A673 (cell line): Measurements from ENCODE around the gene ATP8B4. TPM values are rescaled to one million over a fixed set of nuclear protein-coding genes. Genes with fewer than 3 reads are reported as not detected.

ENCODE experiments used
- BruUV-seq: library from RNA; stranded (reverse); fragments of 400-500 nt; replicated peaks from 2 replicates; lab custom pipeline; 2021; lab: Mats Ljungman, UMichigan
- CTCF ChIA-PET: fragments of 300-600 bp; sonication (Branson Sonifier 250); formaldehyde crosslinking; loops from one replicate; lab custom pipeline; 2022; ENCODE audit warnings: antibody characterized with exemption; lab: Charles Lee
- POLR2A ChIA-PET: fragments of 300-600 bp; sonication (Branson Sonifier 250); formaldehyde crosslinking; loops from one replicate; lab custom pipeline; 2022; ENCODE audit warnings: antibody characterized with exemption; ENCODE audit not compliant: low non-redundant PET; lab: Charles Lee
- DNase-seq: peaks from one replicate; pipeline ENCODE4 v3.0.0-alpha.2; 2015; ENCODE audit warnings: low spot score
- H3K27ac ChIP-seq: fragments of 200-600 bp; sonication (generic); 2 replicates; pipeline ENCODE4 v1.5.1; 2016; ENCODE audit warnings: mixed run types, low read depth, mild to moderate bottlenecking, mixed read lengths, antibody characterized with exemption, low read length; ENCODE audit not compliant: poor library complexity, severe bottlenecking
- H3K27me3 ChIP-seq: fragments of 200-600 bp; sonication (generic); replicated peaks from 2 replicates; pipeline ENCODE4 v1.6.1; 2017; ENCODE audit warnings: mixed run types, low read depth, mild to moderate bottlenecking, mixed read lengths, antibody characterized with exemption, low read length; ENCODE audit not compliant: insufficient read depth, poor library complexity
- H3K36me3 ChIP-seq: fragments of 200-600 bp; sonication (generic); 2 replicates; pipeline ENCODE4 v1.6.1; 2016; ENCODE audit warnings: mixed run types, mild to moderate bottlenecking, mixed read lengths, antibody characterized with exemption, low read length; ENCODE audit not compliant: insufficient read depth, poor library complexity, severe bottlenecking
- H3K4me1 ChIP-seq: fragments of 200-600 bp; sonication (generic); 2 replicates; pipeline ENCODE4 v1.6.1; 2017; ENCODE audit warnings: mixed run types, mild to moderate bottlenecking, mixed read lengths, antibody characterized with exemption, low read length; ENCODE audit not compliant: insufficient read depth, poor library complexity, severe bottlenecking
- H3K4me3 ChIP-seq: fragments of 200-600 bp; sonication (generic); 2 replicates; pipeline ENCODE4 v1.5.1; 2016; ENCODE audit warnings: low read depth, mixed run types, mild to moderate bottlenecking, mixed read lengths, low read length; ENCODE audit not compliant: poor library complexity, severe bottlenecking
- H3K9me3 ChIP-seq: fragments of 200-600 bp; sonication (generic); 2 replicates; pipeline ENCODE4 v1.6.1; 2016; ENCODE audit warnings: mixed run types, low read depth, mild to moderate bottlenecking, mixed read lengths, antibody characterized with exemption, low read length; ENCODE audit not compliant: poor library complexity, severe bottlenecking
- EZH2 ChIP-seq: fragments of 200-600 bp; sonication (generic); IDR thresholded peaks from 2 replicates; pipeline ENCODE4 v1.6.1; 2017; ENCODE audit warnings: borderline replicate concordance, low read depth, mild to moderate bottlenecking, mixed read lengths, antibody characterized with exemption, low read length; ENCODE audit not compliant: poor library complexity, severe bottlenecking
- intact Hi-C: fragments of 100-400 bp; cut with micrococcal nuclease; formaldehyde crosslinking; loops from one replicate; pipeline ENCODE4 v1.10.0; 2022; ENCODE audit not compliant: unreplicated experiment
- total RNA-seq: library from RNA; stranded (reverse); gene quantifications from 2 replicates; pipeline ENCODE4 v1.2.3, GENCODE V29; 2021
- TF ChIP-seq, protein P1 (sequence below): fragments of 300-800, 200-600 bp; sonication (generic); conservative IDR thresholded peaks from 2 replicates; pipeline ENCODE4 v1.5.1; 2017; ENCODE audit warnings: low read depth, mild to moderate bottlenecking, antibody characterized with exemption, low read length, moderate library complexity, mixed read lengths

The ATP8B4 gene
- total RNA-seq, 1 experiment from 2014 or later: 0.30 TPM

DNA sequence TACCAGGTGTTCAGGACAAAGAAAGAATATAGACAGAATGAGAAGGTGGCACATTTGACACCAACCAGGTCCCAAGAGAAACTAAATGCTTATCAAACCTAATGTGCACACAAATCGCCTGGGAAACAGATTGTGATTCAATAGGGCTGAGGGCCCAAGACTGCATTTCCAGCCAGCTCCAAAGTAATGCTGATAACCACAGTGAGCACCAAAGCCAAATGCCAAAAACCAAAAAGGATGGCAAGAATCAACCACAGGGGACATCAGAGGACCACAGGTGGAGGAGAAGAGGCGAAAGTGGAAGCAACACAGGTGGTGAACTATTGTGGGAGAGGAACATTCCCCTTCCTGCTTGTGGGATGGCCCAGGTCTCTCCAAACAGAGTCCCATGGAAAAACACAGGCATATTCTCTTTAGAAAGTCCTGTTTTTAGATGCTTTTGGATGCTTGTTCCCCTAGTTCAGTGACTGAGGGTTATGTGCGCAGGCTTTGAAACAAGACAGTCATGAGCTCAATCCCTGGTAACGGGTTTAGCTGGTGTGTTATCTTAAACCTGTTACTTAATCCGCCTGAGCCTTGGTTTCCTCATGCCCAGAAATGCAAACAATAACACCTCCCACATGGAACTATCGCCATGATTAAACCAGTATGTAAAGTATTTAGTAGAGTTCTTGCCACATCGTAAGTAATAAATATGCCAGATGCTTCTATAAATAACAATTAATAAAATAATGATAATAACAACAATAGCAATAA, 241.7 kb downstream of the ATP8B4 start:
- no TSS peak for BruUV-seq

DNA sequence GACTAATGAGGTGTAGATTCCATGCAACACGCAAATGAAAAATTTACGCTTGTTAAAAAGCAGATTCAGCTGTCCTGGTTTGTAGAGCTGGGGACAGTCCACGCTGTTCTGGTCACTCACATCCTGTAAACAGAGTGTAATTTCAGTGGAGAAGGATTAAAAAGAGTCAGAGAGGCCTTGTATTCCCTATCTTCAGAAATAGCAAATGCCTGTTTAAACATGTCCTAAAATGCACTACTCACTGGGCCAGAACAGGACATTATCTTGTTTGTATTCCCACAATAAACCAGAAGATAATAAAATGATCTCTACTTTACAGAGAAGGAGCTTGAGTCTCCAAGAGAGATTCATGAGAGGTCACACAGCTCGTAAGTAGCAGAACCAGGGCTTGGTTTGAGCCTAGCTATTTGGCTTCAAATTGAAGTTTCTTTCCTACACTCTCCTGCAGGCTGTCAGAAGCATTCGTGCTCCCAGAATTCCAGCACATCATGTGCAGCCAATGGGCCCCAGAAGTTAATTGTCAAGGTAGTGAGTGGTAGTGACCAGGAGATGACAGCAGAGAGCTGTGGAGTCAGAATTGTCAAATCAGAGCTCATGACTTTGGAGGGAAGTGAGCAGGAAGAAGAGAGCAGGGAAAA, 242.5 kb downstream of the ATP8B4 start:
- DNase-seq: no peak
- no peaks in the 10 kb centered on the region for H3K36me3 ChIP-seq
- no peaks in the 10 kb centered on the region for H3K9me3 ChIP-seq
- no peak overlapping the region for H3K4me3 ChIP-seq
- POLR2A ChIA-PET: no interaction called here
- no peaks in the 10 kb centered on the region for H3K27me3 ChIP-seq
- H3K27ac ChIP-seq: no peak overlapping the region
- intact Hi-C loops: no loop called here
- CTCF ChIA-PET: no interaction called here
- BruUV-seq: no TSS peak
- H3K4me1 ChIP-seq: no peaks in the 10 kb centered on the region
- TF ChIP-seq EZH2: no peak
- TF ChIP-seq, protein P1, sequence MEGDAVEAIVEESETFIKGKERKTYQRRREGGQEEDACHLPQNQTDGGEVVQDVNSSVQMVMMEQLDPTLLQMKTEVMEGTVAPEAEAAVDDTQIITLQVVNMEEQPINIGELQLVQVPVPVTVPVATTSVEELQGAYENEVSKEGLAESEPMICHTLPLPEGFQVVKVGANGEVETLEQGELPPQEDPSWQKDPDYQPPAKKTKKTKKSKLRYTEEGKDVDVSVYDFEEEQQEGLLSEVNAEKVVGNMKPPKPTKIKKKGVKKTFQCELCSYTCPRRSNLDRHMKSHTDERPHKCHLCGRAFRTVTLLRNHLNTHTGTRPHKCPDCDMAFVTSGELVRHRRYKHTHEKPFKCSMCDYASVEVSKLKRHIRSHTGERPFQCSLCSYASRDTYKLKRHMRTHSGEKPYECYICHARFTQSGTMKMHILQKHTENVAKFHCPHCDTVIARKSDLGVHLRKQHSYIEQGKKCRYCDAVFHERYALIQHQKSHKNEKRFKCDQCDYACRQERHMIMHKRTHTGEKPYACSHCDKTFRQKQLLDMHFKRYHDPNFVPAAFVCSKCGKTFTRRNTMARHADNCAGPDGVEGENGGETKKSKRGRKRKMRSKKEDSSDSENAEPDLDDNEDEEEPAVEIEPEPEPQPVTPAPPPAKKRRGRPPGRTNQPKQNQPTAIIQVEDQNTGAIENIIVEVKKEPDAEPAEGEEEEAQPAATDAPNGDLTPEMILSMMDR: 0 out of 2 replicates have a peak, but pooled peaks have one; percentile 15

More for the DNA sequence above, 241.7 kb downstream of the ATP8B4 start:
- Histone ChIP-seq H3K4me1 (no peaks in the 10 kb centered on the region), H3K27ac (no peak overlapping the region), H3K4me3 (no peak overlapping the region), H3K9me3 (no peaks in the 10 kb centered on the region), H3K27me3 (no peaks in the 10 kb centered on the region), H3K36me3 (no peaks in the 10 kb centered on the region)
- intact Hi-C loops: no loop called here
- DNase-seq: no peak
- TF ChIP-seq, protein P1: no peak
- TF ChIP-seq EZH2: no peak
- CTCF ChIA-PET: no interaction called here
- POLR2A ChIA-PET: no interaction called here

DNA sequence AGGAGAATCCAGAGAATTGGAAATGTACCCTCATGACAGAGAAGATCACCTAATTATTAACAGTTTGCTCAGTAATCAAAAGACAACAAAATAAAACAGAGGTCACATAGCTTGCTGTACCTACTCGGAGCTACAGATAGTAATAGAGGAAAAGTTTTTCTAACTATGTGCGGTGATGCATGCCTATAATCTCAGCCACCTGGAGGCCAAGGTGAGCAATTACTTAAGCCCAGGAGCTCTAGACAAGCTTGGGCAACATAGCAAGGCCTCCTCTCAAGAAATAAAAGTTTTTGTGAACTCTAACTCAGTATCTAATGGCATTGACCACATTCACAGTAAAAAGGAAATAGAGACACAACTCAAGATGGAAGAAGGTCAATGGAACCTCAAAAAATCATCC, 243.6 kb downstream of the ATP8B4 start:
- no peaks in the 10 kb centered on the region for H3K9me3 ChIP-seq
- intact Hi-C loops: no loop called here
- H3K4me1 ChIP-seq: no peaks in the 10 kb centered on the region
- TF ChIP-seq EZH2: no peak
- TF ChIP-seq, protein P1: no peak
- POLR2A ChIA-PET: no interaction called here
- H3K4me3 ChIP-seq: no peak overlapping the region
- DNase-seq: no peak
- CTCF ChIA-PET: no interaction called here
- no peak overlapping the region for H3K27ac ChIP-seq
- no peaks in the 10 kb centered on the region for H3K27me3 ChIP-seq
- no peaks in the 10 kb centered on the region for H3K36me3 ChIP-seq
- BruUV-seq: no TSS peak
